ENCODE data around the gene IFNK.
A peak's percentile ranks its signal among the peaks of the same experiment; 100 is the strongest.
"Not testable (repeated sequence)": the region's sequence is repeated elsewhere in the genome, so short reads cannot be mapped to it uniquely, and the experiment has no call there.

IFNK gene

DNA sequence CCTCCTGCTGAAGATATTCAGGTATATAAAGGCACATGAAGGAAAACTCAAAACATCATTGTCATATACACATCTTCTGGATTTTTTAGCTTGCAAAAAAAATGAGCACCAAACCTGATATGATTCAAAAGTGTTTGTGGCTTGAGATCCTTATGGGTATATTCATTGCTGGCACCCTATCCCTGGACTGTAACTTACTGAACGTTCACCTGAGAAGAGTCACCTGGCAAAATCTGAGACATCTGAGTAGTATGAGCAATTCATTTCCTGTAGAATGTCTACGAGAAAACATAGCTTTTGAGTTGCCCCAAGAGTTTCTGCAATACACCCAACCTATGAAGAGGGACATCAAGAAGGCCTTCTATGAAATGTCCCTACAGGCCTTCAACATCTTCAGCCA lies at the start of gene IFNK:
Gene IFNK (plus strand): TSS at position 55 of the 400 bp plus-strand sequence. CDS start 47 bp downstream, at position 102.
- DNase-seq: no peak

GRCh38 chr9:27474305-27474704 lies 49.8 kb upstream of the IFNK start:
- no peak for DNase-seq

- no peak for DNase-seq
Measured at GRCh38 chr9:27475057-27475595, 49.0 kb upstream of the IFNK start.

DNA sequence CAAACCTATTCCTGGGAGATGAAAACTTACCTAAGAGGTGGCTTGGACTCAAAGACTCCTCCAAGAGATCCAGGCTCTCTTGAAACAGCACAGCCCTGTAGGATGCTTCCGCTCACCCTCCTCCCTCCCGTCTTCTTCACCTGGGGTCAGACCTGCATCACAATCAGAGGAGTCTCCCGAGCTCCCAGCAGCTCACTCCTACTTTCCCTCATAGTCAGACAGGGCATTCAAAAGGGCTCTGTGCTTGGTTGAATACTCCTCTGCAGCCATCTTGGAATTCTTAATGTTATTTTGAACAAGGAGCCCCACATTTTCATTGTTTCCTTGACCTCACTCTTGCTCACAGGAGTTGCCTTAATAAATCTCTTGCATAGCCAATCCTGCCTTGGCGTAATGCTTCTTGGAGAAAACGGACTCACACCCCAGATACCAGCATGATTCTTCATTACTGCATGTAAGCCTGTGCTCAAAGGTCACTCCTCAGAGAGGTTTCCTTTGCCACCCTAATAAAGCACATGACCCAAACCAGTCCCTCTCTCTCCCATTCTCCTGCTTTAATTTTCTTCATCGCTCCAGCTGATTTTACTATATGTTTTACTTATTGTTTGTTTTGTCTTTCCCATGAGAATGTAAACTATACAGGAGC lies 47.1 kb upstream of the IFNK start:
- DNase-seq: no peak

GRCh38 chr9:27478322-27478721 lies 45.8 kb upstream of the IFNK start:
- DNase-seq: no peak

GRCh38 chr9:27482709-27483108 lies 41.4 kb upstream of the IFNK start:
- DNase-seq: no peak

DNA sequence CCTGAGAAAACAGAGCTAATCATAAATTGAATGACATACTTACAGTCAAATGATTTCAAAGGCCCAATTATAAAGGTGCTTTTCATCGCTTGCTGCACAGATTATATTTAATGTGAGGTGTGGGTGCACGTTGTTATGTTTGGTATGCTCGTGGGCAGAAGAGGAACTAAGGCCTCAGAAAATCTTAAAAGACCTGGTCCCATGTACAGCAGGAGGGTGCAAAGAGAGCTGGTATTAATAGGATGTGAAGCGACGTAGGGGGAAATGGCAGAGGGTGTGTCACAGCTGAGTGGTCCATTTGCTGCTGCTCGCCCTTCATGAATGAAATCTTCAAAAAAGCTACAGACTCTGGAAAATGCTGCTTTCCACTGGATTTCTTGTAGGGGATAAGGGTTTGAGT lies 40.5 kb upstream of the IFNK start:
- no peak for DNase-seq

DNA sequence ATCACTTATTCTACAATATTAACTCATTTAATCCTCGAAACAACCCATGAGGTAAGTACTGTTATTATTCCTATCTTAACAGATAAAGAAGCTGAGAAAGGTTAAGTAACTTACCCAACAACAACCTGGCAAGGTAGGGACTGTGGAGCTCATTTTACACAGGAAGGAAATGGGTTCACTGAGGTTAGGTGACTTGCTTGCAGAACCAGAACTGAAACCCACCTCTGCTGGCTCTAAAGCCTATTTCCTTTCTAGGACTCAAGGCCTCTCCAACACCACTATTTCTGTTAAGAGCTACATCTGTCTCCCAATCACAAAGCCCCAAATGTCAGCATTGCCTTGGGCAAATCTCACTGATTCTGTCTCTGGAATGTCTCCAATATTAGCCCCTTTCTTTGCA lies 38.9 kb upstream of the IFNK start:
- DNase-seq: no peak

DNA sequence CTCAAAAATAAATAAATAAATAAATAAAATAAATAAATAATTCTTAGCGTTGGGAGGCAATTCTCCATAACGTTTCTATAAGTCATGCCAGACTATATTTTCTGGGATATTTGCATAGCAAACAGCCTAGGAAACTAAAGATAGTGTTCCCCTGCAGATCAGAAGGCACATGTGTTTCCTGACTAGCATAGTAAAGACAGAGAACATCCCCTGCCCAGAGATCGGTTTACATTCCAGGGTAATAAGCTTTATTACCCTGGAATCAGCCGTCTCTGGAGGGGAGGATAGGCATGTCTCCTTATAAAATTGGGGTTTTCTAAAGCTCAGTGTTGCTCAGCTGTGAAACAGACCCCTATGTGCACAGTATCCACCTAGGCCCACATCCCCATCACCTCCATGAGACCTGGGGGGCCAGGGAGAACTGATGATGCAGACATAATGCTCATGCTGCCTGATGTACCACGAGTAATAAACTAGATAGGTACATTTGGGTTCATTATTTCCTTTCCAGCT lies 36.9 kb upstream of the IFNK start:
- DNase-seq: peak; percentile 12

DNA sequence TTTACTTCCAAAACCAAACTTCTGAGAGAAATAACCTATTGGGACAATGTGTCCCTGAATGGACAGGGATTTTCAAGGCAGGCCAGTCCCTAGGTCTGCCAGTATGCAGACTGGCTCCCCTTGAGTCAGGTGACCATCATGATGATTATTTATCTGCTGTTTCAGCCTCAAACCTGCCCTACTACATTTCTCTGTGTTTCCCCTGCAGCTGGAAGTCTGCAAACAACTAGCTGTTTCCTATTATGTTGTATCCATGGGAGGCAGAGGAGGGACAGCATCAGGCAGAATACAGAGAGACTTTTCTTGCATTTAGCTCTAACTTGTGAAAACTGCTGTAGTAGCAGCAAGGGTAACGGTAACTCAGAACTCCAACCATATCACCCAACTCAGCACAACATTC lies 36.2 kb upstream of the IFNK start:
- no peak for DNase-seq

DNA sequence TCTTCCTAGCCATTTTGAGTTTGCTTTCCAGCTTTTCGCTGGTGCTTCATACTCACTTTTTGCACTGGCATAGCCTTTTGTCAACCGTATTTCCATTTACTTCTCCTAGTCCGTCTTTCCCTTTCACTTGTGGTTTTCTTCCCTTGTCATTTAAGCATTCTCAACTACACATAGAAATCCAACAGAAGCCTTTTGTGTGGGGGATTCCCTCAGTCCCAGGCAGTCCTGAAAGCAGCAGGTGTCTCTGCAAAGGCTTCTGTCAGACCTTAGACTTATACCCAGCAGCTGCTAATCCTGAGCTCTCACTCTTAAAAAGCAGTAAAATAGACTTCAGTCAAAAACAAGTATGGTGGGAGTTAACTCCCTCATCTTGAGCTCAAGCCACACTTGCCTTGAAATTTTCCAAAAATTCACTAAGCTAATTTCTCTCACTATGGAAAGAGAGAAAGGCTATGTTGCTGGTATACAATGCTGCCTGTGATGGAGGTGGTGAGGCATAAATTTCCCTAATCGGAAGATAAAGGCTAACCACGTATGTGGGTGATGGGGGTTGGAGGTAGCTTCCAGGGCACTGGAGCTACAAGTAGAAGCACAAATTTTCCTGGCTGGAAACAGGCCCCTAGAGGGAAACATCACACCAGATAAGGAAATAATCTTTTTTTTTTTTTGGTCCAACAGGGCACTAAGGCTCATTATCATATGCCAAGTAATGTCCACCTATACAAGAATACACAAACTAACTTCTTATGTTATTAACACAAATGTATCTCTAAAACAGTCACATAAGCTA lies 34.8 kb upstream of the IFNK start:
- peak; percentile 18 for DNase-seq

- DNase-seq: no peak
Measured at GRCh38 chr9:27491154-27491553, 32.9 kb upstream of the IFNK start.

GRCh38 chr9:27495480-27496134 lies 28.5 kb upstream of the IFNK start:
- no peak for DNase-seq

DNA sequence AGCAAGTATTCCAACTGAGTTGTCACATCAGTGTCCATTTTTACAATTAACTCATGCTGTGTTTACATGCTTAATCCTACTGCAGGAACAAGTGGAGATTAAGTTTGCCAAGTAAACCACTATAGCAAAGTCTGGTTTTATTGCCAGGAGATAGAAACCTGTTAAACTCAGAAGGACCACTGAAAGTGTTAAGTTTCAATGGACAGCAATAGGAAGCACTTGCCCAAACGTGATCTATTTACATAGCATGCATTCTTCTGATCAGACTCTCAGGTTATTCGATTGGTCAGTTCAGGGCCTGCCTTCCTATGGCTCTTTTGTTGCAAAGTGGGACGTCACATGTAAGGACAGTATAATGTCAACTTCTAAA lies 28.0 kb upstream of the IFNK start:
- DNase-seq: peak; percentile 2

DNA sequence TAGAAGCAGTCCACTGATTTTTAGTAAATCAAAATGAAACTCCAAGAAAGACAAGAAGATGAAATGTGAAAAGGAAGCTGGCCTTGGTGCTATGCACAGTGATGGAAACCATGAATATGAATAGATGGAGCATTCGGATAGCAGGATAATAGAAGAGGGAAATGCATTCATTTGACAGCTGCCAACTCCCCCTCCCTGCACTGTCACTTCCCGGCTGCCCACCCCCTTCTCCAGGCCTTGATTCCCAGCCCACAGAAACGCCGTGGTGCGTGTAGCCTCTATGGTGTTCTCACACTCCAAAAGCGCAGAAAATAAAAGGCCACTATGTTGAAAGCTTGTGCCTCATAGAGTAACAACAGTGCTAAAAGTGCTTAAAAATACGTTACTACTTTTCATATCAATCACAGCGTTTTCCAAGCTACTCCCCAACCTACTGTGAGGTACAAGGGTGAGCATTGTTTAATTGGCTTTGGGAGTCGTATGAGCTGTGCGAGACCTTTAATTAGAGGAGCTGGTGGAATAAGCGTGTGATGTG lies 26.1 kb upstream of the IFNK start:
- DNase-seq: peak; percentile 76

DNA sequence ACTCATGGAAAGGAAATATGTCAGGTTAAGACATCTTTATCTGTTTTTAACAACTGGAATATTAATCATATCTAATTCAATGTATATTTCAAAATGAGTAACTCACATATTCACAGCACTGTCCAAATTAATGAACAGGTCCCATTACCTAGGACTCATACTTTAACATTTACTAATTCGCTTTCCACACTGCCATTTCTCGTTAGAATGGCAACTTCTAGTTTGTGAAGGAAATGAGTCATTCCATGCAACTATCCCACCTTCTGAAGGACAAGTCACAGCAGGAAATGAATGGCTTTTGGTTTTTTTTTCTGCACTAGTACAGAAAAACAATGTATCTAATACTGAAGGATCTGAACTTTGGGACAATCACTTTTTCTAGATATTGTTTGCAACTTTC lies 24.6 kb upstream of the IFNK start:
- DNase-seq: no peak

- DNase-seq: not testable (repeated sequence)
Measured at GRCh38 chr9:27500902-27501301, 23.2 kb upstream of the IFNK start.

DNA sequence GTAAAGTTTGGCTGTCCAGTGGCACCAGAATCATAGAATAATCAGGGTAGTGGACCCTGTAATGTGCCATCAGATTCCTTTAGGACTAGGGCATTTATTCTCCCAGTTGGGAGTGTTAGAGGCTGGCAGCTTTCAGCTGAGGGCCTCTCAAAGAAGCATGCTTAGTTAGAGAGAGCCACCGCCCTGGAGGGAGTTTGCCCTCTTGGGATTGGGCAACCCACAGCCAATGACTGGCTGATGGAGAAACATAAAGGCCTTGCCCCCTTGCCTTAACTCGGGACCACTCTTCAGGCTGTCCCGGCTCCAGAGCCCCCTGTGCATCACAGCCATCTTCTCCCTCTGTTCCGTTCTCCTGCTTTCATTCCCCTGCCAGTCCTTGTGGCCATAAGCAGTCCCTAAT lies 20.5 kb upstream of the IFNK start:
- DNase-seq: no peak

- no peak for DNase-seq
Measured at GRCh38 chr9:27504259-27504658, 19.8 kb upstream of the IFNK start.

DNA sequence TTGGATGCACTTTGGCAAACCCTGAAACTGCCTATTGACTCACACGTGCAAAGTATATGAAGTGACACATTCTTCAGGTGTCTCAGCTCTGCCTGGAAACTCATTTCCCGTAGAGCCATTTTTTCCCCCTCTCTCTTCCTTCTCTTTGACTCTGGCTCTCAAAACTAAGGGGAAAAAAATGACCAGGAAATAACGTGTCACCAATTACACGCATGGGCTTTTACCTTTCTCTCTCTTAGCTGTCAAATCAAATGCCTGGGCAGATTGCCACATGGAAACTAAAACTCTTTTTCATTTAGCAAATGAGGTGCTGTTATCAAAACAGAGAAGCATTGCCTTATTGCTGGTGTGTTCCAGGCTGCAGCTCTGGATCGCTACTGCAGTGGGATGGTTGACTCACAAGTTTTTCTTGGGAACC lies 18.3 kb upstream of the IFNK start:
- DNase-seq: no peak

GRCh38 chr9:27506981-27507380 lies 17.1 kb upstream of the IFNK start:
- no peak for DNase-seq

GRCh38 chr9:27510780-27511179 lies 13.3 kb upstream of the IFNK start:
- no peak for DNase-seq

DNA sequence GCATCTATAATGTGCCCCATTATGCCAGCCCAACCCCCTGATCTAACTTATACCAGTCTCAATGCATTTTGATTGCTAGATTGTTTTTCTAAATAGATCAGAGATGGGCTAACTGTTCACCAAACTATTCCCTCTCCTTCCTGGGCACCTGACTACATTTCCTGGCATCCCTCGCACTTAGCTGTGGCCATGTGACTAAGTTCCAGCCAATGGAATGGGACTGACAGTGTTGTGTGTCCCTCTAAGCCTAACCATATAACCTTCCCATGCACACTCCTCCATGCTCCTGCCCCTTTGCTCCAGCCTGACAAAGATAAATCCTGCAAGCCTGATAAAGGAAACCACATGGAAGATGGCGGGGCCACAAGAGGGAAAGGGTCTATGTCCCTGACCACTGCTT lies 12.3 kb upstream of the IFNK start:
- DNase-seq: no peak

Data from NCI-H82 (cell line).